OCI-M1 (cell line): ENCODE measurements around the gene PNLIP.

Experiments used
- DNase-seq: peaks from one replicate; lab custom pipeline; 2025; lab: John Stamatoyannopoulos, UW

Gene PNLIP

GRCh38 chr10:116545756-116546155, at the start of gene PNLIP:
TSS of gene PNLIP (plus strand) at chr10:116545931. CDS start at chr10:116546093, 162 bp downstream.
- DNase-seq = no peak

GRCh38 chr10:116504786-116505185, 40.9 kb upstream of the PNLIP start:
- DNase-seq = no peak

GRCh38 chr10:116510565-116510964, 35.2 kb upstream of the PNLIP start:
- DNase-seq = no peak

DNA sequence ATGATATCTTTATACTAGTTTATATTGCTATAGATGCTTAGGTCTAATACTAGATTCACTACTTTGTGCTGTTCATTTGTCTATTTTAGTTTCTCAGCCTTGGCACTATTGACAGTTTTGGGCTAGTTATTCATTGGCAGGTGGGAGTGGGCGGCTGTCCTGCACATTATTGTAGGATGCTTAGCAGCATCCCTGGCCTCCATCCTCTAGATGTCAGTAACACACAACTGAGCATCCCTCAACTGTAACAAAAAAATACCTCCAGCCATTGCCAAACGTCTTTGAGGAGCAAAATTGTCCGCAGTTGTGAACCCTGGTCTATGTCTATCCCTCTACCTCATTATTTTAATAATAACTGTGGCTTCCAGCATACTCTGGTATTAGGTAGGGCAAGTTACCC, 34.4 kb upstream of the PNLIP start:
- DNase-seq = no peak

DNA sequence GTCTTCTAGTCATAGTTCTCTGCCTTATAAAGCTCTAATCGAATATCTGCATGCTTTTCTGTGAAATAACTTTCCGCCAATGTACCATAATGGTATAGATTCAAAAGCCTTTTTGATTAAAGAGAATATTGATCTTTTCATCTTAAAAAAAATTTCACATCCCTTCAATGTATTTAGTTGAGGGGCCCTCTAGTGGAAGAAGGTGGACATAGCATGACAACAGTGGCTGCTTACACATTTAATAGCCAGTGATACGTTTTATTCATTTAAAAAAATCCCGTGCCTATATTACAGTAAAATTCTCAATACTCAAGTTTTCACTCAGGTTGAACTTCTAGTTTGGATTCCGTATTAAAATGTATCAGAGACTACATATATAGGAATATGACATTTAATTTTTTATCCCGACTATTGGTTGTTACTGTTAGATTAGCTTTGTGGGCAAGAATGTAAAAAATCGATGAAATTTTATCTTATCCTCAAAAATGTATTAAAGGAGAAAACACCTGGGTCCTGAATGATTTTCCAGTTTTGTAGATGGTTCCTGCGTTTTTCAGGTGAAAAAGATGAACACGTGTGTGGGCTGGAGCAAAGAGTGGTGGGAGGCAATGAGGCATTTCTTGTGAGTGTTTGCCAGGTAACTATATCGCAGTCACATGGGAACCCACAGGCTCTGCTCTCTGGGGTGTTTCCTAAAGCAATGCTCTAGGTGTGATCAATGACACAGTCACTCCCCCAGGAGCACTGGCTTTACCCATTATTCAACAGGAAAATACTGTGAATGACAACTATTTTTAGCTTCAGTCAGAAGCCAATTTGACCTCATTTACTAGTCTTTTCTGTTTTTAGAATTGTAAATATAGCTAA, 24.1 kb upstream of the PNLIP start:
- peak; percentile 65 for DNase-seq

GRCh38 chr10:116522803-116523381, 22.8 kb upstream of the PNLIP start:
- DNase-seq = no peak

- DNase-seq = no peak
Measured at GRCh38 chr10:116524736-116525135, 21.0 kb upstream of the PNLIP start.

DNA sequence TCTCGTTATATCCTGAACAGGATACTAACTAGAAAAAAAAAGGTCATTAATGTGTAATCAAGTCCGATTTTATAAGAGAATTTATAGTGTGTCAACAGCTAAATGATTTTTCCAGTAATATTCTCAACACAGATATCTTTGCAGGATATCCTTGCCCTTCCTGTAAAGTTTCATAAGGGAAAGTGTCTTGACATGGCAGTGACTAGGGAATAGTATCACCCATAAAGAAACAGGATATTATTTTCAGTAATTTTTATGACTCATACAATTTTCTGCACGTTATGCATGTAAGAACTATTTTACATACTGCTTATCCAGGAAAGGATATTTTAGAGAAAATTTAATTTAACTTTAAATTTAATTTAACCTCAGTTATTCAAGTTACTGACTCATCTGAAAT, 19.5 kb upstream of the PNLIP start:
- DNase-seq = no peak

- DNase-seq = no peak
Measured at GRCh38 chr10:116536810-116537209, 8.9 kb upstream of the PNLIP start.

DNA sequence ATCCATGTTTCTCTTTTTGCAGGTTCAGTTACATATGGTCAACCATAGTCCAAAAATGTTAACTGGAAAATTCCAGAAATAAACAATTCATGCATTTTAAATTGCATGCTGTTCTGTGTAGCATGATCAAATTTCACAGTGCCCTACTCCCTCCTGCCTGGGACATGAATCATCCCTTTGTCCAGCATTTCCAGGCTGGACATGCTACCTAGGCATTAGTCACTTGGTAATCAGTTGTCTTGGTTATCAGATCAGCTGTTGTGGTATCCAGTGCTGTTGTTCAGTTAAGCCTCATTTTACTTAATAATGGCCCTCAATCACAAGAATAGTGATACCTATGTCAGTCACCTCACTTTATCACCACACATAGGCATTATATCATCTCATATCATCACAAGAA, 7.3 kb upstream of the PNLIP start:
- DNase-seq = no peak

DNA sequence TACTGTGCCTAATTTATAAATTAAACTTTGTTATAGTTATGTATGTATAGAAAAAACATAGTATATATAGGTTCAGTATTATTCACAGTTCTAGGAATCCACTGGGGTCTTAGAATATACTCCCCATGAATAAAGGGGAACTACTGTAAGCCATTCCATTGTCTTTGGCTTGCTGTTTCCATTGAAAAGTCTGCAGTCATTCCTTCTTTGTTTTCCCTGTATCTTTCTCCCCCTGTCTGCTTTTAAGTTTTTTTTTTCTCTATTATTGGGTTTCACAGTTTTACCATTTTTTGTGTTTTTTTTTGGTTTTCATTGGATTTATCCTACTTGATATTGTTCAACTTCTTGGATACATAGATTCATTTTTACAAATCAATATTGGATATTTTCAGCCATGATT, 6.7 kb upstream of the PNLIP start:
- DNase-seq = no peak

GRCh38 chr10:116540814-116541213, 4.9 kb upstream of the PNLIP start:
- DNase-seq = no peak

- DNase-seq = no peak
Measured at GRCh38 chr10:116542007-116542677, 3.6 kb upstream of the PNLIP start.

DNA sequence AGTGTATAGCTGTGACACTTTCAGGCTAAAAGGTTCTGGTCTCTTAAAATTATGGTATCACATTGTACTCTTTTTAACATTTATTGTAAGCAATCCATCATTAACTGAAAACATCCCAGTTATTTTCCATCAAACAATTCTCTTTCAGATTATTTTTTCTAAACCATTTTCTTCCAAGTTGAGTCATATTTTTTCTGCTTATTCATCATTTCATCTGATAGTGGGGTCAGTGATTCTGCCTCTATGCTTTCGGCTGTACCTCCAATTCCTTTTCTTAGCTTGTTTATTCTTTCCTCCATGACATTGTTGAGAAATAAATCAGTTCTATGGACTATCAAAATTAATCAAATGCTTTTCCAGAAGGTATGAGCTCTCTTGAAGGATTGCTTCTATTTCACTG, 609 bp upstream of the PNLIP start:
- no peak for DNase-seq

DNA sequence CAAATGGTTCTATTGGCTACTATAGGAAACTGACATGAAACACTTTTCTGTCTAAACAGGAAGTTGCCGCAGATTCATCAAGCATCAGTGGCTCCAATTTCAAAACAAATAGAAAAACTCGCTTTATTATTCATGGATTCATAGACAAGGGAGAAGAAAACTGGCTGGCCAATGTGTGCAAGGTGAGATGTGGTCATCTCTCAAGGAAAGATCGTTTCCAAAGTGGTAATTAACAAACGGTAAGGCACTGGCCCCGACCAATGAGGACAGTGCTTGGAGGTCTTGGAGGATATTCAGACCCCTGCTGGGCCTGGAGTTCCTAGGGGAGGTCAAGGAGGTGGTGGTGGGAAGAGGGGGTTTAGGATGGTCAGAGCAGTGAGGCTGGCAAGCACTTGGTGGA, 2.6 kb downstream of the PNLIP start:
- DNase-seq = no peak

GRCh38 chr10:116553378-116553980, 7.7 kb downstream of the PNLIP start:
- no peak for DNase-seq

DNA sequence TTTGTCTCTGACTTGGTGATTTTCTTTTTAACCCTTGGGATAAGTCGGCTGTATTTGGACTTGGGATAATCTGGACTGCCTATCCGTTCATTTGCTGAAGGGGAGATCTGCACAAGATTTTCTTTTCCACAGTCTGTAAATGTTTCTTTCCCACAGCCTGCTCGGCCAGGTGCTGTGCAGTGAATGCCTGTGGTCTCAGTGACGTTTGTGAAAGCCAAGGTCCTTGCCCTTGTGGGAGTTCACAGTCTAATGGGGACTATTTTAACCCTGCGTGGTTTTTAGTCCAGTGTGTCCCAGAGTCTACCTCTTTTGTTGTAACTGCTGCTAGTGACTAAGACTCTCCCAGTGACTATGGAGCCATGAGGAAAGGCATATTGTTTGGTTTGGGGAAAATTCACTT, 8.9 kb downstream of the PNLIP start:
- no peak for DNase-seq

DNA sequence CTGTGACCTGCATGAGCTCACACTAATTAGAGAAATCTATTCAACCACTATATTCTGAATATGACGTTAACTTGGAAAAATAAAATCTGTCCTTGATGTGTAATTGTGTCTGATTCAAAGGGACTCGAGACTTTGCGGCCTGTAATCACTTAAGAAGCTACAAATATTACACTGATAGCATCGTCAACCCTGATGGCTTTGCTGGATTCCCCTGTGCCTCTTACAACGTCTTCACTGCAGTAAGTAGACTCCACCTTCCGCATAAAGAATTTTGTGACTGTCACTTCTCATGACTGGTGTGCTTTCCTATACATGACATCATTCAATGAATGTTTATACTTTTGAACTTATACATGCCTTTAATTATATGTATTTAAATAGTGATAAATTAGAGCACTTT, 10.1 kb downstream of the PNLIP start:
- no peak for DNase-seq

GRCh38 chr10:116557305-116557880, 11.7 kb downstream of the PNLIP start:
- DNase-seq = no peak

DNA sequence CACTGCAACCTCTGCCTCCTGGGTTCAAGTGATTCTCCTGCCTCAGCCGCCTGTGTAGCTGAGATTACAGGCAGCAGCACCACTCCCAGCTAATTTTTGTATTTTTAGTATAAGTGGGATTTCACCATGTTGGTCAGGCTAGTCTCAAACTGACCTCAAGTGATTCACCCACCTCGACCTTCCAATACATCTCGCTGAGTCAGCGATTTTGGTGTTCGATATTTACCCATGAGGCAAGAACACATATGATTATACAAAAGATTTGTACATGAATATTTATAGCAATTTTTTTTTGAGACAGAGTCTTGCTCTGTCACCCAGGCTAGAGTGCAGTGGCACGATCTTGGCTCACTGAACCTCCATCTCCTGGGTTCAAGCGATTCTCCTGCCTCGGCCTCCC, 19.8 kb downstream of the PNLIP start:
- no peak for DNase-seq

DNA sequence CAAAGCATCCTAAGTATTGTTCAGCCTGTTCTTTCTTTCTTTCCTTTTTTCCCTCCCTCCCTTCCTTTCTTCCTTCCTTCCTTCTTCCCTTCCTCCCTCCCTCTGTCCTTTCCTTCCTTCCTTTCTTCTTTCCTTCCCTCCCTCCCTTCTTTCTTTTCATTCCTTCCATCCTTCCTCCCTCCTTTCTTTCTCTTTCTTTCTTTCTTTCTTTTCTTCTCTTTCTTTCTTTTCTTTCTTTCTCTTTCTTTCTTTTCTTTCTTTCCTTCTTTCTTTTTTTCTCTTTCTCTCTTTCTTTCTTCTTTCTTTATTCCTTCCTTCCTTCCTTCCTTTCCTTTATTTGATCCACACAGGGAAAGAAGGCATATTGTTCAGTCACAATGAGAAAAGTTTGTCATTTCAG, 21.2 kb downstream of the PNLIP start:
- DNase-seq = no peak

DNA sequence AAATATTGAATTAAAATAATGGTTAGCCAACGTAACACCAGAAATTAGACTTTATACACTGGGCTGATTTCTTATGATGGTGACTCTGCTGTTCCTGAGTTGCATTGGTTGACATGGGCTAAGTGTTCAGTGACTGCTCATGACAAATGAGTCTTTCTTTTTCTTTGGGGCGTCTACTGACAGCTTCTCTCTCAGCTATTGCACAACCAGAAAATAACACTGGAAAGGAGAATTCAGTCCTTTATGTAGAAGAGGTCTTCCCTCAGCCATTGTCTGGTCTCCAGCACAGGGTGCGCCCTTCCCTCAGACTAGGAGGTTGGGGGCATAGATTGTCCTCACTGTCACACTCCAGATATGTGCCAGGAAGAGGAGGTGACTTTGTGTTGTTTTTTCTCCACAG, 21.6 kb downstream of the PNLIP start:
- no peak for DNase-seq
